ENCODE data around the gene RPS6KA5. TPM values are rescaled to one million over a fixed set of nuclear protein-coding genes. Genes with fewer than 3 reads are reported as not detected.
A peak's percentile ranks its signal among the peaks of the same experiment; 100 is the strongest.

Gene RPS6KA5
- total RNA-seq, 1 experiment from 2014 or later, result 2.2 TPM

- TF ChIP-seq, protein P1, sequence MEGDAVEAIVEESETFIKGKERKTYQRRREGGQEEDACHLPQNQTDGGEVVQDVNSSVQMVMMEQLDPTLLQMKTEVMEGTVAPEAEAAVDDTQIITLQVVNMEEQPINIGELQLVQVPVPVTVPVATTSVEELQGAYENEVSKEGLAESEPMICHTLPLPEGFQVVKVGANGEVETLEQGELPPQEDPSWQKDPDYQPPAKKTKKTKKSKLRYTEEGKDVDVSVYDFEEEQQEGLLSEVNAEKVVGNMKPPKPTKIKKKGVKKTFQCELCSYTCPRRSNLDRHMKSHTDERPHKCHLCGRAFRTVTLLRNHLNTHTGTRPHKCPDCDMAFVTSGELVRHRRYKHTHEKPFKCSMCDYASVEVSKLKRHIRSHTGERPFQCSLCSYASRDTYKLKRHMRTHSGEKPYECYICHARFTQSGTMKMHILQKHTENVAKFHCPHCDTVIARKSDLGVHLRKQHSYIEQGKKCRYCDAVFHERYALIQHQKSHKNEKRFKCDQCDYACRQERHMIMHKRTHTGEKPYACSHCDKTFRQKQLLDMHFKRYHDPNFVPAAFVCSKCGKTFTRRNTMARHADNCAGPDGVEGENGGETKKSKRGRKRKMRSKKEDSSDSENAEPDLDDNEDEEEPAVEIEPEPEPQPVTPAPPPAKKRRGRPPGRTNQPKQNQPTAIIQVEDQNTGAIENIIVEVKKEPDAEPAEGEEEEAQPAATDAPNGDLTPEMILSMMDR (IDR thresholded peaks at IDR 0.05; ENCODE audit: unreplicated experiment), result no peak
- ChIA-PET POLR2A (interaction anchor here (1.0 to 2.0 kb wide), 5 partner anchors 13 to 93 kb away, joined by 4 to 11 read pairs (median 5); no protein-coding TSS in a partner anchor), CTCF (interaction anchor here (0.7 to 1.3 kb wide), 2 partner anchors 26 to 34 kb away, joined by 4 read pairs; no protein-coding TSS in a partner anchor)
- Mint-ChIP-seq H3K9me3 (ENCODE audit: unreplicated experiment) (no peaks in the 10 kb centered on the region), H3K27ac (ENCODE audit: low read depth, unreplicated experiment) (peak overlapping the region; percentile 66), H3K4me1 (ENCODE audit: insufficient read depth, unreplicated experiment) (peaks cover 19% of the 10 kb centered on the region), H3K36me3 (ENCODE audit: insufficient read depth, unreplicated experiment) (peaks cover 4% of the 10 kb centered on the region), H3K4me3 (ENCODE audit: unreplicated experiment) (peak overlapping the region; percentile 16), H3K27me3 (ENCODE audit: insufficient read depth, unreplicated experiment) (no peaks in the 10 kb centered on the region)
- intact Hi-C loops (cut with micrococcal nuclease), result no loop called here
- TSS peak; percentile 90 for BruUV-seq (replicated peaks)
- DNase-seq (ENCODE audit: unreplicated experiment), result no peak
Observed at GRCh38 chr14:90851327-90852036, 209.0 kb downstream of the RPS6KA5 start.

DNA sequence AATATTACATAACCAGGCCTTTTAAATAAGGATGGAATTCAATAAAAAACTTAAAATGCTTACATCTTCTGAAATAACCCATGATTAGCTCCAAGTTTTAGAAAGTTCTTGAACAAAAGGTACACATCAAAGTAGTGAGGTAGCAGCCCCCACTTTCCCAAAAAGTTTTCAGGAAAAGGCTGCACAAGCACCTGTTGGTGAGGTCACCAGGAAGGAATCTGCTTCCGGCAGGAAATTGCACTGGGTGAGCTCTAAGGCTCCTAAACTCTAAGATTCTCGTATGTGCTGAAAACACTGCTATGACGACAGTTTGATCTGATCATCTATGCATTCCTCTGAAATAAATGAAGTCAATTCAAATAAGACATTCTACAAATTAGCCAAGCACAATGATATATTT is 210.0 kb downstream of the RPS6KA5 start:
- CTCF ChIA-PET, result interaction anchor here (0.6 to 1.3 kb wide), 4 partner anchors 30 to 80 kb away, joined by 3 to 4 read pairs (median 3); no protein-coding TSS in a partner anchor
- H3K27me3 Mint-ChIP-seq (ENCODE audit: insufficient read depth, unreplicated experiment), result no peaks in the 10 kb centered on the region

GRCh38 chr14:90849787-90850444 is 210.5 kb downstream of the RPS6KA5 start:
- H3K27ac Mint-ChIP-seq (ENCODE audit: low read depth, unreplicated experiment), result peak overlapping the region; percentile 28
- TSS peak; percentile 74 for BruUV-seq (replicated peaks)
- H3K9me3 Mint-ChIP-seq (ENCODE audit: unreplicated experiment), result no peaks in the 10 kb centered on the region
- H3K4me3 Mint-ChIP-seq (ENCODE audit: unreplicated experiment), result no peak overlapping the region
- H3K27me3 Mint-ChIP-seq (ENCODE audit: insufficient read depth, unreplicated experiment), result no peaks in the 10 kb centered on the region
- peaks cover 4% of the 10 kb centered on the region for H3K36me3 Mint-ChIP-seq (ENCODE audit: insufficient read depth, unreplicated experiment)
- TF ChIP-seq, protein P1 (IDR thresholded peaks at IDR 0.05; ENCODE audit: unreplicated experiment), result no peak
- POLR2A ChIA-PET, result interaction anchor here (0.8 to 2.0 kb wide), 7 partner anchors 13 to 211 kb away, joined by 3 to 11 read pairs (median 5); no protein-coding TSS in a partner anchor
- H3K4me1 Mint-ChIP-seq (ENCODE audit: insufficient read depth, unreplicated experiment), result peaks cover 26% of the 10 kb centered on the region
- CTCF ChIA-PET, result interaction anchor here (0.6 to 1.3 kb wide), 5 partner anchors 30 to 91 kb away, joined by 3 to 4 read pairs (median 3); no protein-coding TSS in a partner anchor
- no peak for DNase-seq (ENCODE audit: unreplicated experiment)
- intact Hi-C loops (cut with micrococcal nuclease), result no loop called here

More for the DNA sequence above, 210.0 kb downstream of the RPS6KA5 start:
- TF ChIP-seq, protein P1 (IDR thresholded peaks at IDR 0.05; ENCODE audit: unreplicated experiment), result no peak
- Mint-ChIP-seq H3K9me3 (ENCODE audit: unreplicated experiment) (no peaks in the 10 kb centered on the region), H3K4me1 (ENCODE audit: insufficient read depth, unreplicated experiment) (peaks cover 26% of the 10 kb centered on the region), H3K36me3 (ENCODE audit: insufficient read depth, unreplicated experiment) (peaks cover 4% of the 10 kb centered on the region), H3K4me3 (ENCODE audit: unreplicated experiment) (peak overlapping the region; percentile 47), H3K27ac (ENCODE audit: low read depth, unreplicated experiment) (peak overlapping the region; percentile 66)
- POLR2A ChIA-PET, result interaction anchor here (0.9 to 2.0 kb wide), 6 partner anchors 14 to 210 kb away, joined by 3 to 11 read pairs (median 6); no protein-coding TSS in a partner anchor
- DNase-seq (ENCODE audit: unreplicated experiment), result peak; percentile 58
- BruUV-seq (replicated peaks), result no TSS peak
- intact Hi-C loops (cut with micrococcal nuclease), result no loop called here

All from MCF 10A (cell line).